ENCODE data around the gene ING4. TPM values are rescaled to one million over a fixed set of nuclear protein-coding genes. Genes with fewer than 3 reads are reported as not detected.
A peak's percentile ranks its signal among the peaks of the same experiment; 100 is the strongest.

The ING4 gene
- total and polyA plus RNA-seq, 2 of the 13 experiments (the other 11 are each of a cell fraction or from before 2014, with no cell fraction given) = 14.4 to 32.4 TPM

DNA sequence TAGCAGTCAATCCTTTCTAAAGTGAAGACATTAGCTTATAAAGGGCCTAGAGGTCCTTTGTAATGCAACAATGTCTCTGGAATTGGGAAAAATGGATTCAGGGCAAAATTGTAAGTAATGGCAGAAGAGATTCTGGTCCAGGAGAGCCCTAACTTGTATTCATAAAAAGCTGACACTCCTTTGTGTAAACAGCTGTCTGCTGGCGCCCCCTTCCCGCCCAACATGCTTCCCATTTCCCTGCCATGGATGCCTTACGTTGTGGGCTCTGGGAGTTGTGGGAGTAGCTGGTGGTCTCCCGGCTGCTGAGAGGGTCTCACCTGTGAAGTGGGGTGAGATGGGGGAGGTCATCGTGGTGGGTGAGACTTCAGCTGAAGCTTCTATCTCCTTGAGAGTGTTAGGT lies 18.0 kb downstream of the ING4 start (continued):
- TF ChIP-seq, protein P1, sequence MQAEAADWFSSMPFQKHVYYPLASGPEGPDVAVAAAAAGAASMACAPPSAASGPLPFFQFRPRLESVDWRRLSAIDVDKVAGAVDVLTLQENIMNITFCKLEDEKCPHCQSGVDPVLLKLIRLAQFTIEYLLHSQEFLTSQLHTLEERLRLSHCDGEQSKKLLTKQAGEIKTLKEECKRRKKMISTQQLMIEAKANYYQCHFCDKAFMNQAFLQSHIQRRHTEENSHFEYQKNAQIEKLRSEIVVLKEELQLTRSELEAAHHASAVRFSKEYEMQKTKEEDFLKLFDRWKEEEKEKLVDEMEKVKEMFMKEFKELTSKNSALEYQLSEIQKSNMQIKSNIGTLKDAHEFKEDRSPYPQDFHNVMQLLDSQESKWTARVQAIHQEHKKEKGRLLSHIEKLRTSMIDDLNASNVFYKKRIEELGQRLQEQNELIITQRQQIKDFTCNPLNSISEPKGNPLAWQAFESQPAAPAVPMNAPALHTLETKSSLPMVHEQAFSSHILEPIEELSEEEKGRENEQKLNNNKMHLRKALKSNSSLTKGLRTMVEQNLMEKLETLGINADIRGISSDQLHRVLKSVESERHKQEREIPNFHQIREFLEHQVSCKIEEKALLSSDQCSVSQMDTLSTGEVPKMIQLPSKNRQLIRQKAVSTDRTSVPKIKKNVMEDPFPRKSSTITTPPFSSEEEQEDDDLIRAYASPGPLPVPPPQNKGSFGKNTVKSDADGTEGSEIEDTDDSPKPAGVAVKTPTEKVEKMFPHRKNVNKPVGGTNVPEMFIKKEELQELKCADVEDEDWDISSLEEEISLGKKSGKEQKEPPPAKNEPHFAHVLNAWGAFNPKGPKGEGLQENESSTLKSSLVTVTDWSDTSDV (CRISPR knock-in tag; IDR thresholded peaks at IDR 0.05) = no peak
- TF ChIP-seq ZNF337 (CRISPR knock-in tag; IDR thresholded peaks at IDR 0.05; ENCODE audit: borderline replicate concordance, low read depth) (no peak), ZNF557 (CRISPR knock-in tag; IDR thresholded peaks at IDR 0.05) (no peak), KMT2B (CRISPR knock-in tag; IDR thresholded peaks at IDR 0.05) (no peak), ZNF552 (CRISPR knock-in tag; IDR thresholded peaks at IDR 0.05; ENCODE audit: borderline replicate concordance) (no peak), ZNF644 (CRISPR knock-in tag; IDR thresholded peaks at IDR 0.05; ENCODE audit: low read depth) (no peak), ELF3 (CRISPR knock-in tag; IDR thresholded peaks at IDR 0.05) (no peak), KDM5B (CRISPR knock-in tag; IDR thresholded peaks at IDR 0.05; ENCODE audit: borderline replicate concordance) (no peak), SMC3 (IDR thresholded peaks at IDR 0.05; ENCODE audit: low read length) (peak; percentile 32; the same call in 1 of the 2 replicates), ZNF430 (CRISPR knock-in tag; IDR thresholded peaks at IDR 0.05) (no peak), FOXC1 (CRISPR knock-in tag; IDR thresholded peaks at IDR 0.05; ENCODE audit: borderline replicate concordance) (no peak), STAG1 (CRISPR knock-in tag; IDR thresholded peaks at IDR 0.05) (peak; percentile 68), THAP11 (CRISPR knock-in tag; IDR thresholded peaks at IDR 0.05) (no peak), ATF7-NPFF (CRISPR knock-in tag; IDR thresholded peaks at IDR 0.05; ENCODE audit: low read depth) (no peak)
- TF ChIP-seq, protein P2, sequence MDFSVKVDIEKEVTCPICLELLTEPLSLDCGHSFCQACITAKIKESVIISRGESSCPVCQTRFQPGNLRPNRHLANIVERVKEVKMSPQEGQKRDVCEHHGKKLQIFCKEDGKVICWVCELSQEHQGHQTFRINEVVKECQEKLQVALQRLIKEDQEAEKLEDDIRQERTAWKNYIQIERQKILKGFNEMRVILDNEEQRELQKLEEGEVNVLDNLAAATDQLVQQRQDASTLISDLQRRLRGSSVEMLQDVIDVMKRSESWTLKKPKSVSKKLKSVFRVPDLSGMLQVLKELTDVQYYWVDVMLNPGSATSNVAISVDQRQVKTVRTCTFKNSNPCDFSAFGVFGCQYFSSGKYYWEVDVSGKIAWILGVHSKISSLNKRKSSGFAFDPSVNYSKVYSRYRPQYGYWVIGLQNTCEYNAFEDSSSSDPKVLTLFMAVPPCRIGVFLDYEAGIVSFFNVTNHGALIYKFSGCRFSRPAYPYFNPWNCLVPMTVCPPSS (IDR thresholded peaks at IDR 0.05) = no peak
- TF ChIP-seq, protein P3, sequence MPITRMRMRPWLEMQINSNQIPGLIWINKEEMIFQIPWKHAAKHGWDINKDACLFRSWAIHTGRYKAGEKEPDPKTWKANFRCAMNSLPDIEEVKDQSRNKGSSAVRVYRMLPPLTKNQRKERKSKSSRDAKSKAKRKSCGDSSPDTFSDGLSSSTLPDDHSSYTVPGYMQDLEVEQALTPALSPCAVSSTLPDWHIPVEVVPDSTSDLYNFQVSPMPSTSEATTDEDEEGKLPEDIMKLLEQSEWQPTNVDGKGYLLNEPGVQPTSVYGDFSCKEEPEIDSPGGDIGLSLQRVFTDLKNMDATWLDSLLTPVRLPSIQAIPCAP (CRISPR knock-in tag; IDR thresholded peaks at IDR 0.05; ENCODE audit: low read depth) = no peak
- TF ChIP-seq, protein P4, sequence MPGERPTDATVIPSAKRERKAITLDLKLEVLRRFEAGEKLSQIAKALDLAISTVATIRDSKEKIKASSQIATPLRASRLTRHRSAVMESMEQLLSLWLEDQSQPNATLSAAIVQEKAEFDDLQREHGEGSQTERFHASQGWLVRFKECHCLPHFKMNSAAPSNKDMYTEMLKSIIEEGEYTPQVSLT (CRISPR knock-in tag; IDR thresholded peaks at IDR 0.05; ENCODE audit: borderline replicate concordance, low read depth) = no peak
- TF ChIP-seq, protein P5, sequence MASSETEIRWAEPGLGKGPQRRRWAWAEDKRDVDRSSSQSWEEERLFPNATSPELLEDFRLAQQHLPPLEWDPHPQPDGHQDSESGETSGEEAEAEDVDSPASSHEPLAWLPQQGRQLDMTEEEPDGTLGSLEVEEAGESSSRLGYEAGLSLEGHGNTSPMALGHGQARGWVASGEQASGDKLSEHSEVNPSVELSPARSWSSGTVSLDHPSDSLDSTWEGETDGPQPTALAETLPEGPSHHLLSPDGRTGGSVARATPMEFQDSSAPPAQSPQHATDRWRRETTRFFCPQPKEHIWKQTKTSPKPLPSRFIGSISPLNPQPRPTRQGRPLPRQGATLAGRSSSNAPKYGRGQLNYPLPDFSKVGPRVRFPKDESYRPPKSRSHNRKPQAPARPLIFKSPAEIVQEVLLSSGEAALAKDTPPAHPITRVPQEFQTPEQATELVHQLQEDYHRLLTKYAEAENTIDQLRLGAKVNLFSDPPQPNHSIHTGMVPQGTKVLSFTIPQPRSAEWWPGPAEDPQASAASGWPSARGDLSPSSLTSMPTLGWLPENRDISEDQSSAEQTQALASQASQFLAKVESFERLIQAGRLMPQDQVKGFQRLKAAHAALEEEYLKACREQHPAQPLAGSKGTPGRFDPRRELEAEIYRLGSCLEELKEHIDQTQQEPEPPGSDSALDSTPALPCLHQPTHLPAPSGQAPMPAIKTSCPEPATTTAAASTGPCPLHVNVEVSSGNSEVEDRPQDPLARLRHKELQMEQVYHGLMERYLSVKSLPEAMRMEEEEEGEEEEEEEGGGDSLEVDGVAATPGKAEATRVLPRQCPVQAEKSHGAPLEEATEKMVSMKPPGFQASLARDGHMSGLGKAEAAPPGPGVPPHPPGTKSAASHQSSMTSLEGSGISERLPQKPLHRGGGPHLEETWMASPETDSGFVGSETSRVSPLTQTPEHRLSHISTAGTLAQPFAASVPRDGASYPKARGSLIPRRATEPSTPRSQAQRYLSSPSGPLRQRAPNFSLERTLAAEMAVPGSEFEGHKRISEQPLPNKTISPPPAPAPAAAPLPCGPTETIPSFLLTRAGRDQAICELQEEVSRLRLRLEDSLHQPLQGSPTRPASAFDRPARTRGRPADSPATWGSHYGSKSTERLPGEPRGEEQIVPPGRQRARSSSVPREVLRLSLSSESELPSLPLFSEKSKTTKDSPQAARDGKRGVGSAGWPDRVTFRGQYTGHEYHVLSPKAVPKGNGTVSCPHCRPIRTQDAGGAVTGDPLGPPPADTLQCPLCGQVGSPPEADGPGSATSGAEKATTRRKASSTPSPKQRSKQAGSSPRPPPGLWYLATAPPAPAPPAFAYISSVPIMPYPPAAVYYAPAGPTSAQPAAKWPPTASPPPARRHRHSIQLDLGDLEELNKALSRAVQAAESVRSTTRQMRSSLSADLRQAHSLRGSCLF (CRISPR knock-in tag; IDR thresholded peaks at IDR 0.05; ENCODE audit: borderline replicate concordance) = no peak
- TF ChIP-seq, protein P6, sequence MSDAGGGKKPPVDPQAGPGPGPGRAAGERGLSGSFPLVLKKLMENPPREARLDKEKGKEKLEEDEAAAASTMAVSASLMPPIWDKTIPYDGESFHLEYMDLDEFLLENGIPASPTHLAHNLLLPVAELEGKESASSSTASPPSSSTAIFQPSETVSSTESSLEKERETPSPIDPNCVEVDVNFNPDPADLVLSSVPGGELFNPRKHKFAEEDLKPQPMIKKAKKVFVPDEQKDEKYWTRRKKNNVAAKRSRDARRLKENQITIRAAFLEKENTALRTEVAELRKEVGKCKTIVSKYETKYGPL (CRISPR knock-in tag; IDR thresholded peaks at IDR 0.05) = no peak
